SH-SY5Y (cell line): Measurements from ENCODE around the gene CASP9.

Experiments
- GATA2 ChIP-seq: IDR thresholded peaks from 2 replicates; pipeline ENCODE4 v1.6.1; 2011; ENCODE audit warnings: mild to moderate bottlenecking, low read depth, low read length
- GATA3 ChIP-seq: IDR thresholded peaks from 2 replicates; pipeline ENCODE4 v1.6.1; 2011; ENCODE audit warnings: low read depth, mild to moderate bottlenecking, low read length, moderate library complexity

GRCh38 chr1:15455522-15455921 is 68.5 kb downstream of the CASP9 start:
- TF ChIP-seq GATA2 (no peak), GATA3 (no peak)
